LNCAP (cell line): ENCODE results near the gene JMJD8.

Experiments
- CTCF ChIP-seq: fragments of 450-650 bp; IDR thresholded peaks from 2 replicates; pipeline ENCODE4 v1.5.1; 2017; ENCODE audit warnings: mild to moderate bottlenecking

The JMJD8 gene

GRCh38 chr16:728890-729744 is 45.0 kb upstream of the JMJD8 start:
- TF ChIP-seq CTCF: no peak

- no peak for TF ChIP-seq CTCF
Observed at GRCh38 chr16:728131-728889, 44.2 kb upstream of the JMJD8 start.

GRCh38 chr16:727291-727977 is 43.3 kb upstream of the JMJD8 start:
- no peak for TF ChIP-seq CTCF

- no peak for TF ChIP-seq CTCF
Observed at GRCh38 chr16:726438-727290, 42.5 kb upstream of the JMJD8 start, which contains the start of the genes CCDC78 and HAGHL. CCDC78 (minus strand) TSS chr16:726443; CDS start chr16:726367, 76 bp downstream. HAGHL (plus strand) TSS chr16:727106; CDS start chr16:727510, 404 bp downstream.

GRCh38 chr16:726188-726437 is 42.0 kb upstream of the JMJD8 start:
- no peak for TF ChIP-seq CTCF

GRCh38 chr16:725463-726187 is 41.5 kb upstream of the JMJD8 start:
- TF ChIP-seq CTCF: no peak
